CD4-positive, alpha-beta T cell (primary cell): ENCODE data around the gene PGAP2. TPM values are rescaled to one million over a fixed set of nuclear protein-coding genes. Genes with fewer than 3 reads are reported as not detected.

ENCODE experiments used
- ATAC-seq: fragments of 200-7000 bp; cut with Tn5 transposase; one replicate; pipeline ENCODE4 v1.10.0; 2022; ENCODE audit warnings: mild to moderate bottlenecking; ENCODE audit not compliant: poor library complexity
- CTCF ChIA-PET: fragments of 350-600 bp; sonication (Branson Sonifier 250); formaldehyde crosslinking; loops from one replicate; lab custom pipeline; 2021; ENCODE audit warnings: antibody characterized with exemption, inconsistent platforms; lab: Charles Lee
- POLR2A ChIA-PET: fragments of 350-600 bp; sonication (Branson Sonifier 250); formaldehyde crosslinking; loops from one replicate; lab custom pipeline; 2021; ENCODE audit warnings: antibody characterized with exemption, inconsistent platforms; lab: Charles Lee
- DNase-seq, 14 experiments: peaks; one replicate each; pipeline ENCODE4 v3.0.0-alpha.2; 2013 to 2020; ENCODE audit warnings: mixed read lengths in 2 of 14
- H3K27ac ChIP-seq, 2 donors: one replicate each; pipeline versions ENCODE4 v1.5.1 to v1.7.0; 2013; ENCODE audit warnings: low read length in 2 of 2, low read depth in 1 of 2, mild to moderate bottlenecking in 1 of 2
- H3K27me3 ChIP-seq, 2 experiments: 1 replicate in 1 of 2; 2 replicates in 1 of 2; pipeline versions ENCODE4 v1.6.1 to v1.7.0; 2013; ENCODE audit warnings: low read length in 2 of 2, control low read depth in 1 of 2, mild to moderate bottlenecking in 1 of 2, moderate library complexity in 1 of 2; ENCODE audit not compliant: insufficient read depth in 2 of 2, control insufficient read depth in 1 of 2
- H3K36me3 ChIP-seq: one replicate; pipeline ENCODE4 v1.6.1; 2013; ENCODE audit warnings: low read length, control low read depth; ENCODE audit not compliant: insufficient read depth
- H3K4me1 ChIP-seq: one replicate; pipeline ENCODE4 v1.6.1; 2013; ENCODE audit warnings: low read length, control low read depth; ENCODE audit not compliant: insufficient read depth
- H3K4me3 ChIP-seq: one replicate; pipeline ENCODE4 v1.5.1; 2013; ENCODE audit warnings: mild to moderate bottlenecking, low read length, moderate library complexity
- H3K9me3 ChIP-seq, 2 experiments: 1 replicate in 1 of 2; 2 replicates in 1 of 2; pipeline versions ENCODE4 v1.6.1 to v1.7.0; 2013; ENCODE audit warnings: low read length in 2 of 2, mild to moderate bottlenecking in 2 of 2, control low read depth in 1 of 2, moderate library complexity in 1 of 2; ENCODE audit not compliant: control insufficient read depth in 1 of 2, insufficient read depth in 1 of 2
- H3K27ac Mint-ChIP-seq: one replicate; pipeline ENCODE4 v1.8.0; 2020; ENCODE audit warnings: mixed read lengths
- H3K27me3 Mint-ChIP-seq: one replicate; pipeline ENCODE4 v1.8.0; 2021; ENCODE audit warnings: mixed read lengths
- H3K36me3 Mint-ChIP-seq: one replicate; pipeline ENCODE4 v1.8.0; 2021; ENCODE audit warnings: low read depth, mixed read lengths
- H3K4me1 Mint-ChIP-seq: one replicate; pipeline ENCODE4 v1.8.0; 2021; ENCODE audit warnings: low read depth, mixed read lengths
- H3K4me3 Mint-ChIP-seq: one replicate; pipeline ENCODE4 v1.8.0; 2020; ENCODE audit warnings: mild to moderate bottlenecking, mixed read lengths
- H3K9me3 Mint-ChIP-seq: one replicate; pipeline ENCODE4 v1.8.0; 2020; ENCODE audit warnings: mixed read lengths
- intact Hi-C, 2 experiments: fragments of 100-400 bp; cut with DNase I in 1 of 2; cut with micrococcal nuclease in 1 of 2; formaldehyde crosslinking; loops; one replicate each; pipeline versions ENCODE4 v1.15.1 to v1.9.0; 2023 to 2025; cut with DNase I, micrococcal nuclease
- total RNA-seq, 174 experiments: library from RNA in 2 of 174; stranded (reverse) in 2 of 174; gene quantifications; one replicate each; pipeline ENCODE4 v1.2.3 and lab custom pipeline; 2021 to 2026
- TF ChIP-seq, protein P1 (sequence below): fragments of 200-600 bp; IDR thresholded peaks from one replicate; pipeline ENCODE4 v1.8.0; 2022; ENCODE audit warnings: antibody characterized with exemption, mild to moderate bottlenecking

PGAP2 gene
- total RNA-seq, 2 experiments from 2014 or later = 20.9 to 23.6 TPM

DNA sequence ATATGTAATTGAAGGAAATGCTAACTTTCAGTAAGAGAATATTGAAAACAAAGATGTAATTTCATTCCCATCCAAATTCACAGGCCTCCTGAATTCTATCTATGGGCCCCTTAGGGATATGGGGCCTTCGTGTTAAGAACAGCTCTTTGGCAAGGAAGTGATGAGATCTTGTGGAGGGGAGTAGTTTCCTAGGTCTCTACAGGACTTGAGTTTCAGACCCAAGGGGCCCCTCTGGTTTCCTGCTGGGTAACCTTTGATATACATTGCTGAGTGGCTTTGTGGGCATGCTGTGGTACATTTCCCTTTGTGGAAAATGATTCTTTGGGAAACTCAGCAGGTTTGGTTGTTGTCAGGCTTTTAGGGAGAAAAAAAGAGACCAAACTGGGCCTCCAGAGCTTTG is 53.3 kb downstream of the PGAP2 start:
- Mint-ChIP-seq H3K36me3 (peaks cover 7% of the 10 kb centered on the region), H3K4me3 (peak overlapping the region; percentile 82), H3K27ac (peak overlapping the region; percentile 99), H3K4me1 (peaks cover 90% of the 10 kb centered on the region), H3K9me3 (no peaks in the 10 kb centered on the region), H3K27me3 (no peaks in the 10 kb centered on the region)
- Histone ChIP-seq H3K27me3 (no peaks in the 10 kb centered on the region), H3K27ac (peak overlapping the region in 1 of 2 donors; percentile 36), H3K36me3 (peaks cover 2% of the 10 kb centered on the region), H3K4me1 (peaks cover 90% of the 10 kb centered on the region), H3K9me3 (no peaks in the 10 kb centered on the region), H3K4me3 (peak overlapping the region; percentile 30)
- intact Hi-C loops = no loop called here
- ChIA-PET CTCF (interaction anchor here (1.4 to 4.7 kb wide), 3 partner anchors 12 to 206 kb away, joined by 3 to 21 read pairs (median 3); no protein-coding TSS in a partner anchor), POLR2A (interaction anchor here (0.6 to 2.0 kb wide), 5 partner anchors 10 to 211 kb away, joined by 3 to 12 read pairs (median 4); partner anchors contain the start of gene RHOG)
- TF ChIP-seq, protein P1, sequence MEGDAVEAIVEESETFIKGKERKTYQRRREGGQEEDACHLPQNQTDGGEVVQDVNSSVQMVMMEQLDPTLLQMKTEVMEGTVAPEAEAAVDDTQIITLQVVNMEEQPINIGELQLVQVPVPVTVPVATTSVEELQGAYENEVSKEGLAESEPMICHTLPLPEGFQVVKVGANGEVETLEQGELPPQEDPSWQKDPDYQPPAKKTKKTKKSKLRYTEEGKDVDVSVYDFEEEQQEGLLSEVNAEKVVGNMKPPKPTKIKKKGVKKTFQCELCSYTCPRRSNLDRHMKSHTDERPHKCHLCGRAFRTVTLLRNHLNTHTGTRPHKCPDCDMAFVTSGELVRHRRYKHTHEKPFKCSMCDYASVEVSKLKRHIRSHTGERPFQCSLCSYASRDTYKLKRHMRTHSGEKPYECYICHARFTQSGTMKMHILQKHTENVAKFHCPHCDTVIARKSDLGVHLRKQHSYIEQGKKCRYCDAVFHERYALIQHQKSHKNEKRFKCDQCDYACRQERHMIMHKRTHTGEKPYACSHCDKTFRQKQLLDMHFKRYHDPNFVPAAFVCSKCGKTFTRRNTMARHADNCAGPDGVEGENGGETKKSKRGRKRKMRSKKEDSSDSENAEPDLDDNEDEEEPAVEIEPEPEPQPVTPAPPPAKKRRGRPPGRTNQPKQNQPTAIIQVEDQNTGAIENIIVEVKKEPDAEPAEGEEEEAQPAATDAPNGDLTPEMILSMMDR = no peak
- ATAC-seq (no peak), DNase-seq (peak in 2 of 14 experiments; percentile 22 to 41)

DNA sequence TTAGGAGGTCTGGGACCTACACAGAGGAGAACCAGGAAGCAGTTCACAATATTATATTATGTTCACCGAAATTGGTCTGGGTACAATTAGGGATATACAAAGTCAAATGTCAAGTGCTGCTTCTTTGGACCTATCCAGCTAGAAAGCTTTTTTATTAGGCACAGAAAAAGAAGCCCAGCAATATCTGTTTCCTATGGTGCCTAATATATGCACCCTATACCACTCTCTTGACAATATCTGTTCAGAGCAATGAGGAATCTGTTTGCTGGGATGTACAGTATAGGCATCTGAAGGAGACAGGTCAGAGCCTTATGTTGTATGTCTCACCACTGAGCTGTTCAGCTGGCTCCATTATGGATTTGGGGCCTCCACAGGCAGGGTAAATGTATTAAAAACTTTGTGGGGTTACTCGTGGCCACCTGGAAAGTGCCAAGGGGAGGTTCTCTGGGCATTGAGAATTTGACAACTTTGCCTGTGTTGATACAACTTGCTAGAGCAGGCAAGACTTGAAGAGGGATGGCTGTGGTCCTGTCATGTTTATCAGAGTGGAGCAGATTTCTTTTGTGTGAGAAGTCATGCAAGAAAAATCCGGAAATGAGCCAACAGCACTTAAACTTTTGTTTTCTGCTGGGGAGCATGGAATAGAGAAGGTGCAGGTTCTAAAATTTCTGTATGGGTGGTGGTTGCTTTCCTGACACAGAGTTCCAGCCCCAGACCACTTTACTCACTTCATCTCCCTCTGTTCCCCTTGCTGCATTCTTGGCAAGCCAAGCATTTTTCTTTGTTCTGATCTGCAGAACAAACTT is 57.2 kb downstream of the PGAP2 start:
- POLR2A ChIA-PET = interaction anchor here (1.0 to 9.5 kb wide), 3 partner anchors 11 to 24 kb away, joined by 3 to 100 read pairs (median 3); partner anchors contain the start of gene STIM1
- intact Hi-C loops = no loop called here
- H3K4me1 Mint-ChIP-seq = peaks cover 90% of the 10 kb centered on the region

DNA sequence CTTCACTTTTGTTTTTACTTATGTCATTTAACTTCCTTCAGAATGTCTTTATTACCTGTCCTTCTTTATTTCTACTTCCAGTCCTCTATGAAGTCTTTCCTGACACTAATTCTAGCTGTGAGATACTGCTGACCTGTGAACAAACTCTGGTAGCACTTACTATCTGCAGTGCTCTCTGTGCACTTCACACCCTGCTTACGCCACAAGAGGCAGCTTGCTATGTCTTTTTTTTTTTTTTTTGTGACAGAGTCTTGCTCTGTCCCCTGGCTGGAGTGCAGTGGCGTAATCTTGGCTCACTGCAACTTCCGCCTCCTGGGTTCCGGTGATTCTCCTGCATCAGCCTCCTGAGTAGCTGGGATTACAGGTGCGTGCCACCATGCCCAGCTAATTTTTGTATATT is 57.8 kb downstream of the PGAP2 start:
- peak in 3 of 14 experiments; percentile 43 to 45 (median 44) for DNase-seq
- H3K36me3 Mint-ChIP-seq = peaks cover 10% of the 10 kb centered on the region
- ChIA-PET CTCF (interaction anchor here (1.2 to 7.2 kb wide), 2 partner anchors 11 to 205 kb away, joined by 3 to 49 read pairs; partner anchors contain the start of gene STIM1), POLR2A (interaction anchor here (1.2 to 9.5 kb wide), 2 partner anchors 12 to 17 kb away, joined by 3 to 100 read pairs; partner anchors contain the start of gene STIM1)
- peaks cover 88% of the 10 kb centered on the region for H3K4me1 Mint-ChIP-seq
- H3K4me3 ChIP-seq = no peak overlapping the region
- H3K27ac Mint-ChIP-seq = peak overlapping the region; percentile 90
- H3K27ac ChIP-seq = no peak overlapping the region
- peaks cover 2% of the 10 kb centered on the region for H3K36me3 ChIP-seq
- H3K9me3 ChIP-seq = no peaks in the 10 kb centered on the region
- peaks cover 77% of the 10 kb centered on the region for H3K4me1 ChIP-seq
- ATAC-seq = peak; percentile 50
- peak overlapping the region; percentile 52 for H3K4me3 Mint-ChIP-seq
- no peaks in the 10 kb centered on the region for H3K27me3 Mint-ChIP-seq
- TF ChIP-seq, protein P1 = no peak
- no peaks in the 10 kb centered on the region for H3K9me3 Mint-ChIP-seq
- intact Hi-C loops = no loop called here
- no peaks in the 10 kb centered on the region for H3K27me3 ChIP-seq

More for the DNA sequence above, 57.2 kb downstream of the PGAP2 start:
- Mint-ChIP-seq H3K27ac (peak overlapping the region; percentile 90), H3K36me3 (peaks cover 8% of the 10 kb centered on the region), H3K4me3 (peak overlapping the region; percentile 52), H3K9me3 (no peaks in the 10 kb centered on the region), H3K27me3 (no peaks in the 10 kb centered on the region)
- Histone ChIP-seq H3K27ac (peak overlapping the region in 1 of 2 donors; percentile 50), H3K27me3 (no peaks in the 10 kb centered on the region), H3K4me1 (peaks cover 77% of the 10 kb centered on the region), H3K4me3 (no peak overlapping the region), H3K9me3 (no peaks in the 10 kb centered on the region), H3K36me3 (peaks cover 2% of the 10 kb centered on the region)
- peak; percentile 22 for ATAC-seq
- CTCF ChIA-PET = interaction anchor here (1.2 to 7.2 kb wide), 3 partner anchors 10 to 206 kb away, joined by 3 to 49 read pairs (median 4); partner anchors contain the start of gene STIM1
- TF ChIP-seq, protein P1 = no peak
- peak in 1 of 14 experiments; percentile 36 for DNase-seq
